ENCODE measurements around the gene TTC27.

TTC27 gene

DNA sequence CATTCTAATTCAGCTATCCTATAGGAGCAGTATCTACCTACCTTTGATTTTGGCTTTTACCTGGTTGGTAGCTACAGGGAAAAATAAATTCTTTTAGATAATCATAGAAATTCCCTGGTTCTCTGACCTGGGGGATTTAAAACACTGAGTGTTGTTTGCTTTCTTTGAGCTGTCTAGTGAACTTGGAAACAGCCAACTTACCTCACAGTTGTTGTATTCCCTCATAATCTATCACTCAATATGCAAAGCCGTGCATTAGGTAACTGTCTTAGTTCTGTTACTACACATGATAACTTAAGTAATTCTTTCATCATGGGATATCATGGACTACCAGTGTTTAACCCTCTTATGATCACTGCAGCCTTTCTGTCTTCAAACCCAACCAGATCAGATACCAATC is 127.8 kb downstream of the TTC27 start:
- DNase-seq (ENCODE audit: low read depth), result no peak

DNA sequence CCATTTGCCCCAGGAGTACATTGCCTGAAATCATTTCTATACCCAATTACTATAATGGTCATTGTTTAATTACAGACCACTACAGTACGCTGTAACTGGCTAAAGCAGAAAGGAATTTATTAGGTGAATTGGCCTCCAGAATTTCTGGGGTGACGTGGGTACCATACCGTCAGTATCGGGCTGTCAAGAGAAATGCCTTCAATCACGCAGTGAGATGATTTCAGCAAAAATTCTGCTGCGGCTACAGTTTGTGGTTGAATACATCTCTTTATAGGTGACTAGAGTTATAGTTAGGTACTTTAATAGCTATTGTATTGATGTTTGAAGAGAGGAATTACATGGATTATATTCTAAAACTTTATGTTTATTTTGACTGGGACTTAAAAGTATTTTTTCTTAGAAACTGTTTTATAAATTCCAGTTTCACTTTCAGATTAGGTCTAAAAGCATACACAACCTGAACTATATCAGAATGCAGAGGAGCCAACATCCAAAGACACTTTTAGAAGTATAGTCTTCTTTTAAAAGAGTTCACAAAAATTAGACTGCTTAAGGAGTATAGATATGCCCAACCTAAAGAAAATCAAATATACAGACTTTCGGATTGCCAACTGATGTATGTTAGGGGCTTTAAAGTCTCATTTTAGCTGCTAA is 128.4 kb downstream of the TTC27 start:
- DNase-seq (ENCODE audit: low read depth), result no peak

DNA sequence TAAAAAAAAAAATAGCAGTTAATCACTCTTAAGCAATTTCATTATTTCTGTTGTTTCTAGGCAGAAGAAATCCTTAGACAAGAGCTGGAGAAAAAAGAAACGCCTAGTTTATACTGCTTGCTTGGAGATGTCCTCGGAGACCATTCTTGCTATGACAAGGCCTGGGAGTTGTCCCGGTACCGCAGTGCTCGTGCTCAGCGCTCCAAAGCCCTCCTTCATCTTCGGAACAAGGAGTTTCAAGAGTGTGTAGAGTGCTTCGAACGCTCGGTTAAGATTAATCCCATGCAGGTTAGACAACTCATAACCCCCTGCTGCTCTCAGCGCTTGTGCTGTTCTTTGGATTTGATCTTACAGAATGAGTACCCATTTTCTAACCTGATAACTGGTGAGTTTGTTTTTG is 130.4 kb downstream of the TTC27 start:
- DNase-seq (ENCODE audit: low read depth), result no peak

DNA sequence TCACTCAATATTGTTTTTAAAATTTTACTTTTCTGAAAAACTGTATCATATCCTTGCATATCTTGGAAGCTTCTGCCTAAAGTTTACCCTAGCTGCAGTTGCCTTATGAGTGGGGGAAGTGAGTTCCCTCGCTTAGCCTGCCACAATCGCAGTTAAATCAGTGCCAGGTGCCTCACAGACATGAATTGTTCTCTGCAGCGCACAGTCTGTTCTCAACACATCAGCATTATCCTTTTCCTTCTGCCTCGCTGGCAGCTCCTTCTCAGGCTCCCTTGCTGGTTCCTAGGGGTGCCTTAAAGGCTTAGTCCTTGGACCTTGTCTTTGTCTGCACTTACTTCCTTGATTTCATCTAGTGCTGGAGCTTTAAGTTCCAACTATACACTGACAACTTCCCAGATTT is 132.8 kb downstream of the TTC27 start:
- no peak for DNase-seq (ENCODE audit: low read depth)

DNA sequence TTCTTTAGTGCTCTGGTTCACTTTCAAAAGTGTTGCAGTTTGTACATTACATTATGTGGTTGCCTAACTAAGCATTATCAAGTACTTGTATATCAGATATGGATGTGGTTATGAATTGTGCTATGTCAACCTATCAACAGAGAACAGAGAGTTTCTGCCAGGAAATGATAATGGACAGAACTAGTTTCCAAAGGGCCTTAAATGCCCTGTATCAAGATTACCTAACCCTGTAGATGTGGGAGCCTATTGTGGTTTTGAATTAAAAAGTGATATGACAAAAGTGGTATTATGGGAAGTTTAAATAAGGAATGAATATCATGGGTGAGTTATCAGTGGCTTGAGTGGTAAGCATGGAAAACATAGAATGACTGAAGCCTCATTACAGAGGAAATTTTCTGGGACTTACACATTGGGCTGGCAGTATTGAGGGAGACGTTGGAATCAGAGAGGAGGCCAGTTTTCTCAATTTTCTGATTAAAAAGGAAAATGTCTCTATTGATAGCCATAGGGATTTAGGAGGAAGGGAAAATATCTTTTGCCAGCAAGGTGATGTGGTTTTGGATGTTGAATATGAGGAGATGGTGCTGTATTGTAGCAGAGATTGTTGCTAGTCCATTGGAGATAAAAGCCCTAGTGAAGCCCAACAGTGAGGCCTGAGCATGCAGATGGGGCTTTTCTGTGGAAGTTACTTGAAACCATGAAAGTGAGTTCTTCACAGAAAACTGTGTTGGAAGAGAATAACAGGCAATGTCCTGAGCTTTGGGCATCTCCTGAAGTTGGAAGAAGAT is 140.7 kb downstream of the TTC27 start:
- no peak for DNase-seq (ENCODE audit: low read depth)

DNA sequence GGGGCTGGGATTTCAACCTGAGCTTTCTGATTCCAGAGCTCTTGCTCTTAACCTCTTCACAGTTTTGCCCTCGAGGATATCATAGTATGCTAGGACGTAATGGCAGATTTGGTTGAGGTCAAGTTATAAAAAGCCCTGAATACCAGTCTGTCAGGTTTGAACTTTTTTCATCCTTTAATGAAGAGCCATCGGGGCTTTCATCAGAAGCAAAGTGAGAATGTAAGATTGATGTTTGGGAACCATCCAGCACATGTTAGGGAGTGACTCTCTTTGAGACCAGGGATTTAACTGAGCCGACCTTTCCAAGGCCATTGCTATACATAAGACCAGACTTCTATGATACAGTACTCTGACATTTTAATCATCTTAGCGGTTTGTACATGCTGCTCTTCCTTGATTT is 142.5 kb downstream of the TTC27 start:
- DNase-seq (ENCODE audit: low read depth), result no peak

DNA sequence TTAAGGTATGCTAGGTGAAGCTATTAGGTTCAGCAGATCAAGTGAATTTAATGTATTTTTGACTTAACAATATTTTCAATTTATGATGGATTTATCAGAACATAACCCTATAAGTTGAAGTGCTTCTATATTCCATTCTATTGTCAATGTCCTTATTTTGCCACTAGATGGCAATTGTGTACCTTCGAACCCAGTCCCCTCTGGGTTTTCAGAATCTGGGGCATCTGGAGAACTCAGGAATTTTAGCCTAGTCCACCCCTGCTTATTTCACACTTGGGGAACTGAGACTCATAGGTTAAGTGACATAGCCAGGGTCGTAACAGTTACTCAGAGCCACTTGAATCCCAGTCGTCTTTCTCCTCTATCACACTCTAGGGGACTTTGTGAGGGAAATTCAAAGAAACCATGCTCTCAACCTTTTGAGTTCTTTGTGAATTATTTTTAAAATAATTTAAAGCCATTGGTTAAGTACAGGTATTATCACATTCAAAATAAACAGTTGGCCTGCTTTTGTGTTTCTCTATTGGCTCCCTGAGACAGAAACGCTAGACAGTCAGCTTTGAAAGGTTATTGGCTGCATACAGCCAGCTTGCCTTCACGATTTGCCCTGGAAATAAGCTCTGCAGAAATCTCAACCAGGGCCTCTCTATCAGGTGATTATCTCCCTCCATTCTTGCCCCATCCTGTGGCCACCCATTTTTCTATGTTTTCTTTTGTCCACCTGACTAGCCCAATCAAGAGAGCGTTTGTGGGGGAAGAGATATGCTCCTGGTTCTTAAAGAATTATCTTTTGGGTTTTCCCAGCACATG is 145.0 kb downstream of the TTC27 start:
- DNase-seq (ENCODE audit: low read depth), result no peak

DNA sequence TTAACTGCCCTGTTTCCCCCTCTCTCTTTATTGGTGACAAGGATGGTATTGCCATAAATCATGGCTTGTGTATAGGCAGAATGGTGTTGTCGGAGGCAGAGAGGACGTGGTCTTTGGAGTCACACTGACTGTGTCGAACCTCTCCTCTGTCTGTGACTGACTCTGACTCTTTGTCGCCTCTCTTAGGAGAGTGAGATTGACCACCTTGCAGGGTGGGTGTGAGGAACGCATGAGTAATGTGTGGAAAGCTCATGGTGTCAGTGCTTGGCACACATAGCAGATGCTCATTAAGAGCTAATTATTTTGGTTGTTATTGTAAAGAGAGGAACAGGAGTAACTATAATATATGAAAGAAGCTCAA is 145.6 kb downstream of the TTC27 start:
- no peak for DNase-seq (ENCODE audit: low read depth)

DNA sequence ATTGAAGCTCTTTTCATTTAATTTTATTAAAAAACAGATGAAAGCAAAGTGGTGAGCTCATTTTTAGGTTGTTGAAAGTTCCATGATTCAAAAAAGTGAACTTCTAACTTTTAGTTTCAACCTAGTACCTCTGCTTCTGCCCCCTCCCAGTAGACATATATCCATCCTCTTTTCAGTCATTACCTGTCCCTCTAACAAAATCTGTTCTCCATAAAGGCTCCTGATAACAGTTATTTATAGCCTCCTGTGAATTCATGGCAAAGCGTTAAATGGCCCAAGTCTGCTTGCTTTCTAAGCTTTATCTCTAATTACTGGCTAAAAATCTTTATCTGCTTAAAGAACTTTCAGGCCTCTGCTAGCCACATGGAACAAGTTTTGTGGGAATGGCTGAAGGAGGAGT is 148.1 kb downstream of the TTC27 start:
- DNase-seq (ENCODE audit: low read depth), result no peak

DNA sequence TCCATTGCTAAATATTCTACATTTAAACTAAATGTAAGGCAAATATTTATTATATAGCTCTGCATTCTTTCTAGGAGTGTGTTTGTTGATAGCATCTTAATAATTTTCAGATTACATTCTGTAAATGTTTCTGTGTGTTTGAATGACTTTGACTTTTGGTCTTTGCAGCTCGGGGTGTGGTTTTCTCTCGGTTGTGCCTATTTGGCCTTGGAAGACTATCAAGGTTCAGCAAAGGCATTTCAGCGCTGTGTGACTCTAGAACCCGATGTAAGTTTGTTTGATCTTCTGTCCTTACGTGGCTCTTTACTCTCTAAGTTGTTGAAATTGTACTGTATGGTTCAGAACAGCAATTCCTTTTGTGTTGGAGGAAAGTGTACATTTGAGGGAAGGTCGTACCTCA is 149.9 kb downstream of the TTC27 start:
- DNase-seq (ENCODE audit: low read depth), result no peak

DNA sequence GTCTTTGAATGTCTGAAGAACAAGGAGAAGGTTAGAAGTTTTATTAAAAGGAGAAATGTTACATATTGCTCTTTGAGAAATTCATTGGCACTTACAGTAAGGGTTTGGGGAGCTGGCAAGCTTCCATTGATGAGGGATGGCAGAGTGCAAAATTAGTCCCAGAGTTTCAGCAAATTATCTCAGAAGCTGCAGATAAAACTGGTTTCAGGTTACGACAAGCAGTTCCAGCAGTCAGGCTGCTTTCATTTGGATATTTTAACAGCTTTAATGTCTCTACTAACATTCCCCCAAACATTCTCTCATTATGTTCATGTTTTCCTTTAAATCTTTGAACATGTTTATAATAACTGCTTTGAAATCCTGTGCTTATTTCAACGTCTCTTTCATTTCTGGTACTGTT is 153.1 kb downstream of the TTC27 start:
- DNase-seq (ENCODE audit: low read depth), result no peak

DNA sequence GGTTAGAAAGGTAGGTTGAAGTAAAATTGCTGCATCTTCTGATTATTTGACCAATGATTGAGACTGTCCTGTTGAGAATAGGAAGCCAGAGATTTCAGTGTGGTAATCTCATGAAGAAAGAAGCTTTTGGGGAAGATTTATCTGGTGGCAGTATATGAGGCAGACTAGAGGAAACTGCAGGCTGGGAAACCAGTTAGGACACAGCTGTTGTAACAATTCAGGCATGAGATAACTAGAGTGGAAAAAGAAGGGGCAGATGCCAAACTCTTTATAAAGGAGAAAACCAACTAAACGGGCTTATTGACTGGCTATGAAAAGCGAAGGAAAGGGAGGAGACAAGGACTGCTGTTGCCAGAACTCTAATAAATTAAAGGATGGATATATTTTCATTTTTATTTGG is 155.6 kb downstream of the TTC27 start:
- DNase-seq (ENCODE audit: low read depth), result no peak

DNA sequence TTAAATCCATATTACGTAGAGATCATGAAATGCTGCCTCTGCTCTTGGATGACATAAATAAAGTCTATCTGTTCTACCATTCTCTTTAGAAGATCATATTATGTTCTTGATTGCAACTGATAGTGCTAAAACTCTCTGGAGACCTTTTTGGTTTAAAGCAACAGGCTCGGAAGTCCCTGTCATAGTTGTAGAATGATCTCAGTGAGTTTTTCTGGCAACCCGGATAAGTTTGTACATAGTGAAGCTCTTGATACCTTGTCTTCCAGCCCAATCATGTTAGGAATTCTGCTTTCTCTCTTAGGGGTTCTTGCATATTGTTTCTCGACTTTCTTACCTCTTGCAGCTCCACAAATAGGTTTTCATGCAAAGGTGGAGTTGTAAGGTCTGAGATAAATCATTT is 156.1 kb downstream of the TTC27 start:
- DNase-seq (ENCODE audit: low read depth), result no peak

DNA sequence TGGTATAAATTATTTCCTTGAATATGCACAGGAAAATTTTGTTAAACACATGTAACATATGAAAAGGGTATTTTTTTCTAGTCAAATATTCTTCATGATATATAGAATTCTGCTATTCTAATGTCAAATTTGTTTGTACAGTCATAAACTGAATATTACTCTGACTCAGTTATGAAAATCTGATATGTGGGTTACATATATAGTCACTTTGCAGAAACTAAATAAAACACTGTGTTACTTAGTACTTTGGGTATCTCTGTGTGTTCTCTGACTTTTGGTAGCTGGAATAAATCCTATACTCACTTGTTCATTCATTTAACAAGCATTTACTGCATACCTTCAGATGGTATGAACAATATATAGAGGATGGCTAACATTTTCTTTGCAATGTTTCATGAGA is 159.4 kb downstream of the TTC27 start:
- no peak for DNase-seq (ENCODE audit: low read depth)

DNA sequence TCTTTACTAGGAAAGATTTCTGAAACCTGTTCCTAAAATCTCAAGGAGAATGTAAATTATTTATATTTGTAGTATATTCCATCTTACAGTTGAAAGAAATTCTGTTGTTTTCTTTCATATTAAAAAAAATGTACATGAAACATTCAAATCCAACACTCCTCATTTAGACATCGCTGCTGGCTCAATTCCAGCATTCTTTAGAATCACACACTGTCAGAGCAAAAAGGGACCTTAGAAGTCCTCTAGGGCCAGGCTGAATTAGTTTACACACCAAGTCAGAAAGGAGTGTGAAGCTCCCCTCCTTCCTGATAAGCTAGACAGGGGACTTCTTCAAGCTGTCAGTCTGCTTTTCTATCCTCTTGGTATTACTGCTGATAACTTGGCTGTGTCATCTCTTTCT is 160.3 kb downstream of the TTC27 start:
- DNase-seq (ENCODE audit: low read depth), result no peak

DNA sequence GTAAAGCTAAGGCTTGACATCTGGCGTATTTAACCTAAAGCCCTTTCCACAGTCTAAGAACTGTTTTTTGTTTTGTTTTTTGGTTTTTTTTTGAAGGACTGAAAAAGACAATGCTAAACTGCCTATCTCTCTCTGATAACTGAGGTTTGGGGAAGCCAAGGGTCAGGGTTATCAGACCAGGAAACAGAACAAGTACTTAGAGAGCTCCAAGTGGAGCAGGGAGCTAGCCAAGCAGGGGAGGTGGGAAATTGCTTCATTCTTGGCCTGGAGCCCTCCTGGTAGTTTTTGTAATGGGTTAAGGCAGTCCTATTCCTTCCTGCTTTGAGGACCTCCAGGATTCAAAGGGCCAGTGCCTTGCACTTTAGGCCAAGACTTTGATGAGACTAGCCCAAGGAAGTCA is 164.6 kb downstream of the TTC27 start:
- DNase-seq (ENCODE audit: low read depth), result no peak

DNA sequence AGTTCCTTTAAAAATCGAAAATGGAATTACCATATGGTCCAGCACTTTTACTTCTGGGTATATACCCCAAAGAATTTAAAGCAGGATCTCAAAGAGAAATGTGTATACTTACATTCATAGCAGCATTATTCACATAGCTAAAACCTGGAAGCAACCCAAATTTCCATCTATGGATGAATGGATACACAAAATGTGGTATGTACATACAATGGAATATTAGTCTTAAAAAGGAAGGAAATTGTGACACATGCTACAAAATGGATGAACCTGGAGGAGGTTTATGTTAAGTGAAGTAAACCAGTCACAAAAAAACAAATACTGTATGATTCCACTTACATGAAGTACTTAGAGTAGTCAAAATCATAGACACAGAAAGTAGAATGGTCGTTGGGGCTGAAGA is 171.0 kb downstream of the TTC27 start:
- DNase-seq (ENCODE audit: low read depth), result no peak

DNA sequence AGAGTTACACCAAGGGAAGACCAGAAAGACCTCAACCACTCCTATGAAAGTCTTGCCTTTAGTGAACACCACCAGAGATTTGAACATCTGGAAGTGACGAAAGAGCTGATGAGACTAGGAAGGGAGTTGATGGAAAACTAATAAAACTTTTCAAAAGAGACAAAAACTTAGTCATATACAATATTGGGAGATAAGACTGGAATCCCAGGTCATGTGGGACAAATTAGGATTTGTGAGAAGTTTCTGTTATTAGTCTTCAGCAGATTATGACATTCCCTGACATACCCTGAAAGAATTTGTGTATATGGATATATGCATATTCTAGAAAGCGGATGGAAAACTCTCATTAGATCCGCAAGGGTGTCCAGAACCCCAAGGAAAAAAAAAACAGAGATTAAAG is 173.9 kb downstream of the TTC27 start:
- DNase-seq (ENCODE audit: low read depth), result no peak

DNA sequence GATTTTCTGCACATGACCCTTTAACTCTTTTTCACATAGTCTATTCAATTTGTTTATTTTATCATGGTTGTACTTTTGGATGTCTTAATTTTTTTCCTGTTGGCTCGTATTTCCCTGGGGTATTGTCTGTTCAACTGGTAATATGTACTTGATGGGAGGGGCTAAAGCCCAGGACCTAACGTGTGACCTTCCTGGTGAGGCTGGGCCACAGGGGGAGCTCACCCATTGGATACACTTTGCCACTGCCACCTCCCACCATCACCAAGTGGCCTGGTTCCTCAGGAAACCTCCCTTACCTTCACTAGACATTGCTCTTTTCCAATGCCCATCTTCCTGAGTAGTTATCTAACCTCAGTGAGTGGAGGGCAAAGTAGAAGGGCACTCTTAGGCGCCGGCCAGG is 175.0 kb downstream of the TTC27 start:
- DNase-seq (ENCODE audit: low read depth), result no peak

DNA sequence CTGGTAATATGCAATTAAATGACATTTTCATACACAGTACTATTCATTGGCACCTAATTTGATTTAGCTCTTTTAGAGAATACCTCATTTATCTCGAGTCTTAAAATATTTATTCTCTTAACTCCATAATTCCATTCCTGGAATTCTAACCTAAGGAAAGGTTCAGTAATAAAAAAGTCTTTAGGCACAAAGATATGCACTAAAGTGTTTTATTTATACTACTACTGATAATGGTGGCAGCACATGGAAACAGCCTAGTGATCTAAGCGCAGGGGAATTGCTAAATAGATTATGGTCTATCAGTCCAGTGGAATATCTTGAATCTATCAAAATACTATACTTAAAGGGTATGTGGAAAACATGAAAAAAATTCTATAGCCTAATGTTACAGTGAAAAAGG is 176.4 kb downstream of the TTC27 start:
- no peak for DNase-seq (ENCODE audit: low read depth)

DNA sequence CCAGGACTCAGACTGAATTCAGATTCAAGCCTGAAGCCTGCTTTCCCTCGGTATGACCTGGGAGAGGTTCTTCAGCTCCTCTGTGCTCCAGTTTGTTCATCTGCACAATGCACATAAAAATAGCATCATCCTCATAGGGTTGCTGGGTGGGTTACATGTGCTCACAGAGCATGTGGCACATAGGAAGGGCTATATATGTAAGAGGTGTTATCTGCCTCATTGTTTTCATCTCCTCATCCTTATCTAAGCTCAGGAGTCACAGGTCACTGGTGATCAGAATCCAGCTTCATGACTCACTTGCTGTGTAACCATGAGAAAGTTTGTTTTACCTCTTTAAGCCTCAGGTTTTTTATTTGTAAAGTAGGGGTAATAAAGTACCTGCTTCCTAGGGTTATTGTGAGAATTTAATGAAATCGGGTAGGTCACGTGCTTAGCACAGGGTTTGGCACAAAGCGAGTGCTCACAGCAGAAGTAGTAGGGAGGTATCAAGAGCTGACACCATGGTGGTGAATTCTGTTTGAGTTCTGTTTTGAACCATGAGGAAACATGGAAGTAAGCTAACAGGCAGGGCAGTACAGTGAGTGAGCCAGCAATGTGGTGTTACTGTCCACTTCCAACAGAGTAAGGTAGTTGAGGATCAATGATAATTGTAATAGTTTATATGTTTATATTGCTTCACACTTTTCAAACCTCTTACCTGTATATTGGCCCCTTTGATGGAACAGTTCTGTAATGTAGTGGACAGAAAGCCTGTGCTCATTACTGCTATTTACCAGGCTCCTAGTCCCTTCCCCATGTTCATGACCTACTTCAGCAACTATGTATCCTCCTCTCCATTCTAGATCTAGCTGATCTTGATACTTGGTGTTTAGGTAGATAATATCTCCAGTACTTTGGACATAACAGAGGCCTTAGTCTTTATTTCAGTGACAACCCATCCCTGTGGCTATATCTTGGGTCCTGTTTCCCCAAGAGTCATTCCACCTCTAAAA is 177.6 kb downstream of the TTC27 start:
- no peak for DNase-seq (ENCODE audit: low read depth)

DNA sequence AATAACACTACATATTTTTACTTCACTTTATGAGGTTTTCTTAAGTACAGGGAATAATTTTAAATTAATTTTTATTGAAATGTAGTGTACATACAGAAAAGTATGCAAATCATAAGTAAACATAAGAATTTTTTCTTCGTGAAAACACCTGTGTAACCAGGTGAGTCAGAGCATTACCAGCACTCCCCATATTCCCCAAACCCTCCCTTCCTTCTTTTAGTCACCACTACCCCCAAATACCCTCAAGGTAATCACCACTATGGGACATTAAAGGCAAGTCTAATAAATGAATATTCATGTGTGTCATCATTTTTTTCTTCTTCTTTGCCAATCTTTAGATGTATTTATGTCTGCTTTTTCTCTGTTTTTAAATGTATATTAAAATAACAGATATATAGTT is 179.0 kb downstream of the TTC27 start:
- no peak for DNase-seq (ENCODE audit: low read depth)

Data from activated T-cell treated with anti-CD3 and anti-CD28 coated beads for 48 hours (primary cell).